Ectodermal cell (in vitro differentiated cells): Measurements from ENCODE around the gene COQ8A.
A peak's percentile ranks its signal among the peaks of the same experiment; 100 is the strongest.
"Not testable (repeated sequence)": the region's sequence is repeated elsewhere in the genome, so short reads cannot be mapped to it uniquely, and the experiment has no call there.

Experiments used
- H3K27ac ChIP-seq: 2 replicates; pipeline ENCODE4 v1.7.0; 2013; ENCODE audit warnings: mild to moderate bottlenecking, low read depth, low read length; ENCODE audit not compliant: insufficient read depth, poor library complexity, severe bottlenecking
- H3K27me3 ChIP-seq: 2 replicates; pipeline ENCODE4 v1.7.0; 2013; ENCODE audit warnings: mild to moderate bottlenecking, low read length; ENCODE audit not compliant: insufficient read depth, control insufficient read depth, poor library complexity, severe bottlenecking
- H3K36me3 ChIP-seq: one replicate; pipeline ENCODE4 v1.7.0; 2013; ENCODE audit warnings: low read length; ENCODE audit not compliant: control insufficient read depth, insufficient read depth
- H3K4me1 ChIP-seq: one replicate; pipeline ENCODE4 v1.7.0; 2013; ENCODE audit warnings: low read length; ENCODE audit not compliant: control insufficient read depth, insufficient read depth
- H3K4me3 ChIP-seq: 2 replicates; pipeline ENCODE4 v1.7.0; 2013; ENCODE audit warnings: low read depth, low read length, control low read depth; ENCODE audit not compliant: insufficient read depth
- H3K9me3 ChIP-seq: 2 replicates; pipeline ENCODE4 v1.7.0; 2013; ENCODE audit warnings: mild to moderate bottlenecking, low read length, moderate library complexity; ENCODE audit not compliant: control insufficient read depth
- WGBS, 2 experiments: methylation state at CpG; one replicate each; pipeline ENCODE4 v1.1.7; 2013; ENCODE audit warnings: missing lambda C conversion rate in 2 of 2; 5-methylcytosine and 5-hydroxymethylcytosine counted together

COQ8A gene

GRCh38 chr1:226920446-226920894, 19.6 kb upstream of the COQ8A start:
- Histone ChIP-seq H3K9me3 (no peaks in the 10 kb centered on the region), H3K36me3 (no peaks in the 10 kb centered on the region), H3K27me3 (no peaks in the 10 kb centered on the region), H3K27ac (no peak overlapping the region), H3K4me1 (no peaks in the 10 kb centered on the region), H3K4me3 (no peak overlapping the region)
- WGBS, 2 experiments: 94 to 97% methylated on average over 2 of the region's 2 CpGs

GRCh38 chr1:226921504-226921903, 18.6 kb upstream of the COQ8A start:
- Histone ChIP-seq H3K27ac (no peak overlapping the region), H3K36me3 (no peaks in the 10 kb centered on the region), H3K27me3 (no peaks in the 10 kb centered on the region), H3K9me3 (no peaks in the 10 kb centered on the region), H3K4me1 (no peaks in the 10 kb centered on the region), H3K4me3 (no peak overlapping the region)
- whole genome bisulfite sequencing, 2 experiments: 91 to 93% methylated on average over 5 of the region's 5 CpGs

- H3K27ac ChIP-seq, H3K9me3 ChIP-seq, H3K4me3 ChIP-seq, H3K4me1 ChIP-seq, H3K36me3 ChIP-seq, H3K27me3 ChIP-seq: not testable (repeated sequence)
- WGBS, 2 experiments: 92 to 98% methylated on average over 2 of the region's 5 CpGs
Measured at GRCh38 chr1:226929260-226930111, 10.6 kb upstream of the COQ8A start.

GRCh38 chr1:226934483-226935237, 5.4 kb upstream of the COQ8A start:
- H3K4me1 ChIP-seq: peaks cover 3% of the 10 kb centered on the region
- no peaks in the 10 kb centered on the region for H3K9me3 ChIP-seq
- H3K4me3 ChIP-seq: no peak overlapping the region
- WGBS, 2 experiments: 92 to 94% methylated on average over 2 to 3 of the region's 3 CpGs
- no peak overlapping the region for H3K27ac ChIP-seq
- no peaks in the 10 kb centered on the region for H3K36me3 ChIP-seq
- no peaks in the 10 kb centered on the region for H3K27me3 ChIP-seq

- Histone ChIP-seq H3K9me3 (no peaks in the 10 kb centered on the region), H3K27me3 (no peaks in the 10 kb centered on the region), H3K36me3 (no peaks in the 10 kb centered on the region), H3K4me3 (no peak overlapping the region), H3K4me1 (peaks cover 3% of the 10 kb centered on the region), H3K27ac (no peak overlapping the region)
- 94 to 95% methylated on average over 10 of the region's 10 CpGs for WGBS, 2 experiments
Measured at GRCh38 chr1:226937940-226938725, 2.0 kb upstream of the COQ8A start.

- Histone ChIP-seq H3K4me3 (peak overlapping the region; percentile 56), H3K4me1 (peaks cover 3% of the 10 kb centered on the region), H3K27me3 (no peaks in the 10 kb centered on the region), H3K36me3 (no peaks in the 10 kb centered on the region), H3K9me3 (no peaks in the 10 kb centered on the region), H3K27ac (peak overlapping the region; percentile 95)
- 28 to 32% methylated on average over 10 to 12 of the region's 12 CpGs for WGBS, 2 experiments
Measured at GRCh38 chr1:226938903-226939437, 1.1 kb upstream of the COQ8A start.

- Histone ChIP-seq H3K4me3 (peak overlapping the region; percentile 56), H3K36me3 (no peaks in the 10 kb centered on the region), H3K27ac (peak overlapping the region; percentile 95), H3K9me3 (no peaks in the 10 kb centered on the region), H3K4me1 (peaks cover 3% of the 10 kb centered on the region), H3K27me3 (no peaks in the 10 kb centered on the region)
- WGBS, 2 experiments: 0 to 1% methylated on average over 51 of the region's 51 CpGs
Measured at GRCh38 chr1:226939438-226940028, 561 bp upstream of the COQ8A start.

- Histone ChIP-seq H3K27me3 (no peaks in the 10 kb centered on the region), H3K9me3 (no peaks in the 10 kb centered on the region), H3K4me1 (peaks cover 12% of the 10 kb centered on the region), H3K36me3 (no peaks in the 10 kb centered on the region), H3K4me3 (peak overlapping the region; percentile 69), H3K27ac (no peak overlapping the region)
- 61 to 62% methylated on average over 6 of the region's 6 CpGs for WGBS, 2 experiments
Measured at GRCh38 chr1:226940806-226941067, 643 bp downstream of the COQ8A start.

- H3K4me1 ChIP-seq: peaks cover 12% of the 10 kb centered on the region
- no peaks in the 10 kb centered on the region for H3K27me3 ChIP-seq
- WGBS, 2 experiments: 88 to 91% methylated on average over 3 of the region's 3 CpGs
- no peaks in the 10 kb centered on the region for H3K36me3 ChIP-seq
- no peak overlapping the region for H3K27ac ChIP-seq
- H3K9me3 ChIP-seq: no peaks in the 10 kb centered on the region
- H3K4me3 ChIP-seq: no peak overlapping the region
Measured at GRCh38 chr1:226942392-226942791, 2.3 kb downstream of the COQ8A start.
